Activated CD4-positive, alpha-beta T cell treated with anti-CD3 and anti-CD28 coated beads, Interleukin-2, amount 10 ng/mL, durations not matched to agents 7 days and 5 days (primary cell): ENCODE measurements around the gene LIPJ. TPM values are rescaled to one million over a fixed set of nuclear protein-coding genes. Genes with fewer than 3 reads are reported as not detected.

ENCODE experiments used
- CTCF ChIA-PET: fragments of 350-600 bp; sonication (Branson Sonifier 250); formaldehyde crosslinking; loops from one replicate; lab custom pipeline; 2021; ENCODE audit warnings: antibody characterized with exemption; lab: Charles Lee
- POLR2A ChIA-PET: fragments of 350-600 bp; sonication (Branson Sonifier 250); formaldehyde crosslinking; loops from one replicate; lab custom pipeline; 2021; ENCODE audit warnings: antibody characterized with exemption; lab: Charles Lee
- DNase-seq: peaks from one replicate; pipeline ENCODE4 v3.0.0-alpha.2; 2020
- H3K27ac Mint-ChIP-seq: one replicate; pipeline ENCODE4 v1.8.0; 2021; ENCODE audit warnings: mild to moderate bottlenecking, moderate library complexity, mixed read lengths
- H3K27me3 Mint-ChIP-seq: one replicate; pipeline ENCODE4 v1.8.0; 2021; ENCODE audit warnings: mixed read lengths
- H3K36me3 Mint-ChIP-seq: one replicate; pipeline ENCODE4 v1.8.0; 2021; ENCODE audit warnings: low read depth, mixed read lengths
- H3K4me1 Mint-ChIP-seq: one replicate; pipeline ENCODE4 v1.8.0; 2021; ENCODE audit warnings: mixed read lengths
- H3K4me3 Mint-ChIP-seq: one replicate; pipeline ENCODE4 v1.8.0; 2021; ENCODE audit warnings: mild to moderate bottlenecking, moderate library complexity, mixed read lengths
- H3K9me3 Mint-ChIP-seq: one replicate; pipeline ENCODE4 v1.8.0; 2021; ENCODE audit warnings: mixed read lengths
- total RNA-seq, 2 experiments: library from RNA; stranded (reverse); gene quantifications; one replicate each; pipeline ENCODE4 v1.2.3, GENCODE V29; 2021

Gene LIPJ
- total RNA-seq, 2 experiments from 2014 or later, result not detected

DNA sequence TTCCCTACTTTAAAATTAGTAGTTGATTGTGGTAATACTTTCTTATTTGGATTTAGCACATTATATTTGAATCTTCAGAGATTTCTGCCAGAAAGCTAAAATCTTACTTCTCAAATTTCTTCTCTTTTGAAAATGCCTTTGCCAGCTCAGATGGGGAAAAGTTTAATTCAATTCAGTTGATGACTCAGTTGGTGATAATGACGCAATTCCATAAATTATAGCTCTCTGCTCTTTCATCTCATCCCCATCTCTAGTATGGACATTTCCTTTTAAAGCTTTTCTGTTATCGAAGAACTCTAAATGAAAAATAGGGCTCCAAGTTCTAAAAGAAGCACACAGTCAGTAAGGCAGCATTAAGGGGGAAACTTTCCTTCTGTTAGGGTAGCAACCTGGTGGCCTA, 28.9 kb upstream of the LIPJ start:
- DNase-seq, result no peak
- H3K4me1 Mint-ChIP-seq, result peaks cover 3% of the 10 kb centered on the region
- H3K9me3 Mint-ChIP-seq, result no peaks in the 10 kb centered on the region
- H3K27me3 Mint-ChIP-seq, result peaks cover 5% of the 10 kb centered on the region
- H3K27ac Mint-ChIP-seq, result no peak overlapping the region
- POLR2A ChIA-PET, result no interaction called here
- no peak overlapping the region for H3K4me3 Mint-ChIP-seq
- CTCF ChIA-PET, result no interaction called here
- H3K36me3 Mint-ChIP-seq, result no peaks in the 10 kb centered on the region

DNA sequence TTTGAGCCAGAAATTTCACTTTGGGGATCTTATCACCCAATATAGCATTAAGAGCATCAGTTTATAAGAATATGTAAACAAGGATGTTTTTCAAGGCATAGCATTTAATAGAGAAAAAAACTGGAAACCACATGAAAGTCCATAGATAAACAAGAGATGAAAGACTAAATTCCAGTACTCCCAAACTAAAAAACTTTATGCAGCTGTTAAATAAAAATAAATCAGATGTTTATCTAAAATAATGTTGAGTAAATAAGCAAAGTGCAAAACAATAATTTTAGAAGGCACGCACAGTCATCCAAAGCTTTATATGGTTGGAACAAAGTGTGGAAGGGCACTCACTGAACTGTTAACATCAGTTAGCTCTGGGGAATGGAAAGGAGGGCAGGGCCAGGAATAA, 24.4 kb upstream of the LIPJ start:
- H3K27ac Mint-ChIP-seq, result no peak overlapping the region
- H3K4me1 Mint-ChIP-seq, result no peaks in the 10 kb centered on the region
- ChIA-PET CTCF (no interaction called here), POLR2A (no interaction called here)
- no peak for DNase-seq
- no peaks in the 10 kb centered on the region for H3K9me3 Mint-ChIP-seq
- H3K27me3 Mint-ChIP-seq, result peaks cover 11% of the 10 kb centered on the region
- H3K4me3 Mint-ChIP-seq, result no peak overlapping the region
- H3K36me3 Mint-ChIP-seq, result no peaks in the 10 kb centered on the region

DNA sequence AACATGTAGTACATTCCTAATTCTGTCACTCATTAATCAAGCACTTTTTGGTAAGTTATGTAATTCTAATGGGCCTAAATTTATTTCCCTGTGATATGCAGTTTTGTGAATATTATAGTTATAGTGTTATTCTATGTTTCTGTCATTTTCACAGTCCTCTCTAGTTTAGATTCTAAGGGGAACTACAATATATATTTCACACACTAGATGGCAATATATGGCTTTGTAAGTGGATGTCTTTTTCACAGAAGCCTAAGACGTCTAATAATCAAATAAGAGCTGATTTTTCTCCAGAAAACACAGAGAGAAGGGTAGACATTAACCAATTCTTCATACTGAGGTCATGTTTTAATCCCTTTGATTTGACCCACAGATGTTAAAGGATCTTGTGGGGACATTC, 21.5 kb upstream of the LIPJ start:
- no peak overlapping the region for H3K4me3 Mint-ChIP-seq
- POLR2A ChIA-PET, result interaction anchor here (0.6 kb wide), 1 partner anchor 715 kb away, joined by 3 read pairs; no protein-coding TSS in a partner anchor
- no peak for DNase-seq
- no peaks in the 10 kb centered on the region for H3K36me3 Mint-ChIP-seq
- H3K27ac Mint-ChIP-seq, result no peak overlapping the region
- no peaks in the 10 kb centered on the region for H3K4me1 Mint-ChIP-seq
- peaks cover 8% of the 10 kb centered on the region for H3K27me3 Mint-ChIP-seq
- CTCF ChIA-PET, result interaction anchor here (0.8 to 1.4 kb wide), 3 partner anchors 11 to 46 kb away, joined by 3 to 6 read pairs (median 3); partner anchors contain the start of gene RNLS
- no peaks in the 10 kb centered on the region for H3K9me3 Mint-ChIP-seq

DNA sequence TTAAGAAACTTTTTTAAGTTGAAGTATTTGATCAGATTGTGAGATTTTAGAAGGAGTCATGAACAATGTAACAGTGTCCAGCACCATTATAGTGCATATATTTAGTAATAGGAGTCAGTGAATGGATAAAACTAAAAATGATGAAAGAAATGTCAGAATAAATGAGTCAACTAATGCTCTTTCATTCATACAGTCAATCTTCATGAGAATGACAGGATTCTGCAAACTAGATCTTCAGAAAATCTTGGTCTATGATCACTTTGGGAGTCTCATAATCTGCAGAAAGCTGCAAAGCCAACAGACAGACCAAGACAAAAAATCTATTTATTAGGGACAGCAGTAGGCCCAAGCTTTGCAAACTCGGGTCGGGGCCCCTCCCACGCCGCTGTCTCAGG, 4.2 kb upstream of the LIPJ start:
- H3K9me3 Mint-ChIP-seq, result no peaks in the 10 kb centered on the region
- DNase-seq, result no peak
- H3K4me1 Mint-ChIP-seq, result peaks cover 14% of the 10 kb centered on the region
- H3K27me3 Mint-ChIP-seq, result peaks cover 13% of the 10 kb centered on the region
- POLR2A ChIA-PET, result no interaction called here
- peak overlapping the region; percentile 90 for H3K27ac Mint-ChIP-seq
- peak overlapping the region; percentile 76 for H3K4me3 Mint-ChIP-seq
- H3K36me3 Mint-ChIP-seq, result peaks cover 2% of the 10 kb centered on the region
- CTCF ChIA-PET, result interaction anchor here (0.8 to 1.8 kb wide), 10 partner anchors 10 to 753 kb away, joined by 3 to 10 read pairs (median 4); no protein-coding TSS in a partner anchor

DNA sequence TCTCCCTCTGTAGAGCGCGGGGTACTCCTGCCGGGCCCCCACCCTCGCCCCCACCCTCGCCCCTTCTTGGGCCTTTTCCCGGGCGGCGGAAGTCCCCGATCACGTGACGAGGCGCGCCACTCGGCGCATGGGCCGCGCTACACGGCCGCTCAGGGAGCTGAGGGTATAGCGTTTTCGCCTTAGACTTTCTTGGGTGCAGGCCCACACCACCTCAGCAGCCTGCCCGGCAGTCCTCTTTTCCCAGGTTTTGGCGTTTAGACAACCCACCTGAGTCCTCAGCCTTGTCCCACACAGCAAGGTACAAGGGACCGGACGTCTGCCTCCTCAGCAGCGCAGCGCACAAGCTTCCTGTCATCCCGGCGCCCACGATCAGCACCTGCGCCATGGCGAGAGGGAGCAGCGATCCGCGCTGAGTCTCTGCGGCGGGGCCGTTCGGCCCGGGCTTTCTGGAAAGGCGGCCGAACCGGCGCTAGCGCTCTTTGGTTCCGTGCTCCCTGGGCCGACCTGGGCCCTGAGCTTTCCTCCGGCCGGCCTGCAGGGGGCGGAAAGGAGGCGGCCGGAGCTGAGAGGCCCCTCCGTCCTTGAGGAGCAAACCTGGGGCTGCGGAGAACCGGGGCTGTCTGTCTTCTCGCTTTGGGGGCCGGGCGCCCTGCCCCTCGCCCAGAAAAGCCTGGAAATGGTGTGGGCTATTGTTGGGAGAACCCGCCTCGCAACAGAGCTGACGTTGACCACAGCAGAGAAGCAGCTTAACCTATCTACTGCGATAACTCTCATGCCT, 3.6 kb upstream of the LIPJ start, which contains the start of gene RNLS:
RNLS (minus strand) TSS at position 513 of the 778 bp plus-strand sequence.
- peaks cover 14% of the 10 kb centered on the region for H3K4me1 Mint-ChIP-seq
- peak within 1 kb of the TSS; percentile 76 for H3K4me3 Mint-ChIP-seq
- POLR2A ChIA-PET, result no interaction called here
- peaks cover 15% of the 10 kb centered on the region for H3K27me3 Mint-ChIP-seq
- no peaks in the 10 kb centered on the region for H3K9me3 Mint-ChIP-seq
- peaks cover 2% of the 10 kb centered on the region for H3K36me3 Mint-ChIP-seq
- DNase-seq, result peak; percentile 58
- H3K27ac Mint-ChIP-seq, result peak within 1 kb of the TSS; percentile 90
- CTCF ChIA-PET, result interaction anchor here (0.8 to 1.8 kb wide), 15 partner anchors 8 to 754 kb away, joined by 3 to 10 read pairs (median 4); no protein-coding TSS in a partner anchor

DNA sequence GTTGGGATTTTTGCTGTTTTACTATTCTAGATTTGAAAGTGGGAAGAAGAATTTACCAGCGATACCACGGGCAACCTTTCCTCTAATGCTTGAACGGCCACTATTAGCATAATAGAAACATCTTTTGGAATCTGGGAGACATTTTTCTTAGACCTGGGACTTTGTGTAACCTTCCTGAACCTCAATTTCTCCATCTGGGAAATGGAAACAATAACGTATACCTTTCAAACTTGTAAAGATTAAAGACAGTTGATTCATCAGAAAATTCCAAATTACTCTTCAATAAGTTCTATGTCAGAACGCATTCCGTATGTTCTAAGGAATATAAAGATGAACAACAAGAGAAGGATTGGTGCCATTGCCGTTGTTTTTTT, 3.0 kb upstream of the LIPJ start:
- no peak for DNase-seq
- H3K9me3 Mint-ChIP-seq, result no peaks in the 10 kb centered on the region

DNA sequence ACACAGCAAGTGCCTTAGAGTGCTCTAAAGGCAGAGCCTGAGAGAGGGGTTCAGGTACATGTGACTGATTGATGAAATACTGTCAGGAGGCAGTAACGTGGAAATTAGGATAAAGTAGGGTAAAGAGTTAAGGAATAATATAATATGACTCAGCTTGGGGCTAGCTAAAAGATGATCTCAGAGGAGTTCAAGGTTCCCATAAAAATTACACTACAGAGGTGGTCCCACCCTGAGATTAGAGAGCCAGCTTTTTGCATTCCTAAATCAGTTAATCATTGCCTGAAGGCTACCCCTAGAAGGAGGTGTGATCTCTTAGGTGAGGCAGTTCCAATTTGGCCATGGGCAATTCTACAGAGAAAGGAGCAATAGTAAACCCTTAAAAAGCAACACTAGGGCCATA, 5.8 kb downstream of the LIPJ start:
- no peaks in the 10 kb centered on the region for H3K4me1 Mint-ChIP-seq
- H3K9me3 Mint-ChIP-seq, result no peaks in the 10 kb centered on the region
- ChIA-PET CTCF (interaction anchor here (0.6 to 2.0 kb wide), 3 partner anchors 9 to 189 kb away, joined by 3 to 7 read pairs (median 4); partner anchors contain the start of gene RNLS), POLR2A (no interaction called here)
- no peak overlapping the region for H3K4me3 Mint-ChIP-seq
- H3K27me3 Mint-ChIP-seq, result peaks cover 14% of the 10 kb centered on the region
- H3K27ac Mint-ChIP-seq, result no peak overlapping the region
- no peak for DNase-seq
- no peaks in the 10 kb centered on the region for H3K36me3 Mint-ChIP-seq

More for the DNA sequence above, 3.0 kb upstream of the LIPJ start:
- peak overlapping the region; percentile 76 for H3K4me3 Mint-ChIP-seq
- CTCF ChIA-PET, result interaction anchor here (0.8 to 1.8 kb wide), 11 partner anchors 9 to 754 kb away, joined by 3 to 7 read pairs (median 4); no protein-coding TSS in a partner anchor
- peaks cover 15% of the 10 kb centered on the region for H3K27me3 Mint-ChIP-seq
- POLR2A ChIA-PET, result no interaction called here
- peaks cover 14% of the 10 kb centered on the region for H3K4me1 Mint-ChIP-seq
- peaks cover 2% of the 10 kb centered on the region for H3K36me3 Mint-ChIP-seq
- H3K27ac Mint-ChIP-seq, result peak overlapping the region; percentile 90

DNA sequence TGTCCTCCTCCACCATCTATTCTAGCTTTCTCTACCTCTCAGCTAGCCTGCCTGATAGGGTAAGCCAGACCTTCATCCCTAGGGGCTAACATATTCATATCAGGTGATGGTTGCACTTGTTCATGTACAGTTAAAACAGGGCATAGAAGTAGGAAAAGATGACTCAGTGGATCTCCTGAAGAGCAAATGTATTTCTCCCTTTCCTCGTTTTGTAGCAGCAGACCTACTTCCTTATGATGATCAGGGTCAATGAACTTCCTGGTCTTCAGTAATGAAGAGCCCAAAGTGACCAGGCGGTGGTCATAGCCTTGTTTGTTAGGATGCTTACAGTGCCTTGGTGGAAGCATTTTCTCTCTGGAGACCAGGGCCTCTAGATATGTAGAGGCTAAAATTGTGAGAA, 6.3 kb downstream of the LIPJ start:
- no peak overlapping the region for H3K27ac Mint-ChIP-seq
- no peak overlapping the region for H3K4me3 Mint-ChIP-seq
- no peaks in the 10 kb centered on the region for H3K36me3 Mint-ChIP-seq
- no peak for DNase-seq
- peaks cover 12% of the 10 kb centered on the region for H3K27me3 Mint-ChIP-seq
- H3K9me3 Mint-ChIP-seq, result no peaks in the 10 kb centered on the region
- no peaks in the 10 kb centered on the region for H3K4me1 Mint-ChIP-seq
- CTCF ChIA-PET, result interaction anchor here (0.8 to 2.0 kb wide), 2 partner anchors 10 to 18 kb away, joined by 4 to 7 read pairs; partner anchors contain the start of gene RNLS
- POLR2A ChIA-PET, result no interaction called here

DNA sequence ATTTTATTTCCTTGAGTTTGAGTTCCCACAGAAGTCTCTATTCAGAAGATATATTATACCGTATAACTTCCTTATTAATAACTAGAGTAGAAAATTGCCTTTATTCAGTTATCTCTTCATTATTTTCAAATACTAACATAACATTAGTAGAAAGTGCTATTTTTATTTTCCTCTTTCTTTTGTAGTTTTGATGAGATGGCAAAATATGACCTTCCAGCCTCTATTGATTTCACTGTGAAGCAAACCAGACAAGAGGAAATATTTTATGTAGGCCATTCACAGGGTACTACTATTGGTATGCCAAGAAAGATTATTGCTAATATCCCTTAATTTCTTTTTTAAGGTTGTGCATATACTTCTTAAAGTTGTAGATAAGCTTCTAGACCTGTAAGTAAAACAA, 7.9 kb downstream of the LIPJ start:
- no peaks in the 10 kb centered on the region for H3K36me3 Mint-ChIP-seq
- H3K27me3 Mint-ChIP-seq, result peaks cover 10% of the 10 kb centered on the region
- H3K4me1 Mint-ChIP-seq, result peaks cover 3% of the 10 kb centered on the region
- CTCF ChIA-PET, result no interaction called here
- DNase-seq, result no peak
- no peaks in the 10 kb centered on the region for H3K9me3 Mint-ChIP-seq
- no peak overlapping the region for H3K4me3 Mint-ChIP-seq
- POLR2A ChIA-PET, result no interaction called here
- H3K27ac Mint-ChIP-seq, result no peak overlapping the region

DNA sequence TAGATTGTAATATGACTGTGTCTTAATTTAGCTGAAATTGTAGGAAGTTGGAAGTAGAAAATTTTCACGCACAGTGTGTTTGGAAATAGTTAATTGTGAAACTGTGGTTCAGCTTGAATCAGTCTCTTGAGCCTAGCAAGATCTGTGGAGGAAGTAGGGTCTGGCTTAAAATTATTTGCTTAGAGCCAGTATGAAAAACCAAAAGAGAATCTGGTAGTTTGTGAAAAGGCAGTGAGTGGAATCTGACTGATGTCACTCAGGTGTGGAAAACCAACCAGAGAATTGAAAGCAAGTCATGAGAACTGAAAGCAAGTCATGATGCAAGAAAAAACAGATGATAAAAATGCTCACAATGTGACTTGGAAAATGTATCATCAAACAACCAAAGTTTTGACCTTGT, 11.5 kb downstream of the LIPJ start:
- POLR2A ChIA-PET, result no interaction called here
- Mint-ChIP-seq H3K27me3 (peaks cover 2% of the 10 kb centered on the region), H3K4me3 (no peak overlapping the region), H3K9me3 (peaks cover 4% of the 10 kb centered on the region), H3K4me1 (peaks cover 3% of the 10 kb centered on the region), H3K27ac (no peak overlapping the region), H3K36me3 (no peaks in the 10 kb centered on the region)
- DNase-seq, result no peak
- CTCF ChIA-PET, result no interaction called here

DNA sequence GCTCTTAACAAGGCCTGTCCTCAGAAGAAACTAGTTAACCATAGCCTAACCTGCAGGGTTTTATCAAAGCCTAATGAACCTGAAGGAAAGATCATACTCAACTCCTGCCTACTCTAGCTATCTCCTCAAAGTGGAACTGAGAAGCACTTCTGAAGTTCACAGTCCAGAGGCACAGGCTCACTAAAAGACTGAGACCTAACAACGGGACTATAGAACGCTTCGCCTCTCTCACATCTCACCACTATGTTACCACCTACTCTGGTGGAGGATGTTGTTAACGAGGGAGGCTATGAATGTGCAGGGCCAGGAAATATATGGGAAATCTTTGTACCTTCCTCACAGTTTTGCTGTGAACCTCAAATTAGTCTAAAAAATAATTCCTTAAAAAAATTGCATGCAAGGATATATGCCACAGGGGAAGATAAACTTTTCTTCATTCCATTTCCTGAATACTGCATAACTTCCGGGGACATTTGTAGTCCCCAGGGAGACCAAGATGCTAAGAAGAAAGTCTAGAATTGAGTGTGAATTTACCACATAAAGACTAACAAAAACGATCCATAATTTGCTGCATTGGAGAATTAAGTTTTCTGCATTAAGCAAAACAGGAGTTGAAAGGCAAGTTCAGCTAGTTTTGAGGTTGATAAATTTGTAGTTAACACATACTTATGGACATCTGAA, 21.6 kb downstream of the LIPJ start:
- no peak overlapping the region for H3K27ac Mint-ChIP-seq
- no peak overlapping the region for H3K4me3 Mint-ChIP-seq
- CTCF ChIA-PET, result no interaction called here
- peaks cover 15% of the 10 kb centered on the region for H3K27me3 Mint-ChIP-seq
- H3K36me3 Mint-ChIP-seq, result no peaks in the 10 kb centered on the region
- H3K9me3 Mint-ChIP-seq, result no peaks in the 10 kb centered on the region
- no peaks in the 10 kb centered on the region for H3K4me1 Mint-ChIP-seq
- POLR2A ChIA-PET, result no interaction called here
- no peak for DNase-seq

DNA sequence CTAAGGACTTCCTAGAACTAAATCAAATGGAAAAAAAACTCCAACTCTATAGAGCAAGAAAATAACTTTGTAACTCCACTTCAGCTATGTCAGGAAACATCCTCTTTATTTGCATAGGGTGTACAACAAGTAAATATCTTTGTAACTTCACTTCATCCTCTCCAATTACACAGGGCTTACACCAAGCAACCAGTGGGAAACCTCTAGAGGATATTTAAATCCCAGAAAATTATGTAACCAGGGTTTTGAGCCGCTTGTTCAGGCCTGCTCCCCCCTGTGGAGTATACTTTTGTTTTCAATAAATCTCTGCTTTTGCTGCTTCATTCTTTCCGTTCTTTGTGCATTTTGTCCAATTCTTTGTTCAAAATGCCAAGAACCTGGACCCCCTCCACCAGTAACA, 22.2 kb downstream of the LIPJ start:
- H3K9me3 Mint-ChIP-seq, result no peaks in the 10 kb centered on the region
- no peaks in the 10 kb centered on the region for H3K36me3 Mint-ChIP-seq
- DNase-seq, result no peak
- peaks cover 15% of the 10 kb centered on the region for H3K27me3 Mint-ChIP-seq
- no peaks in the 10 kb centered on the region for H3K4me1 Mint-ChIP-seq
- ChIA-PET CTCF (interaction anchor here (0.6 kb wide), 1 partner anchor 1568 kb away, joined by 3 read pairs; no protein-coding TSS in a partner anchor), POLR2A (no interaction called here)
- H3K4me3 Mint-ChIP-seq, result no peak overlapping the region
- no peak overlapping the region for H3K27ac Mint-ChIP-seq
